Fibroblast of gingiva (primary cell): ENCODE measurements around the gene ALDH4A1.
"Not testable (repeated sequence)": the region's sequence is repeated elsewhere in the genome, so short reads cannot be mapped to it uniquely, and the experiment has no call there.

ENCODE experiments used
- DNase-seq: peaks from one replicate; pipeline ENCODE4 v3.0.0-alpha.2; 2011; ENCODE audit warnings: low read depth

The ALDH4A1 gene

GRCh38 chr1:18878538-18879214, 23.7 kb downstream of the ALDH4A1 start:
- no peak for DNase-seq

DNA sequence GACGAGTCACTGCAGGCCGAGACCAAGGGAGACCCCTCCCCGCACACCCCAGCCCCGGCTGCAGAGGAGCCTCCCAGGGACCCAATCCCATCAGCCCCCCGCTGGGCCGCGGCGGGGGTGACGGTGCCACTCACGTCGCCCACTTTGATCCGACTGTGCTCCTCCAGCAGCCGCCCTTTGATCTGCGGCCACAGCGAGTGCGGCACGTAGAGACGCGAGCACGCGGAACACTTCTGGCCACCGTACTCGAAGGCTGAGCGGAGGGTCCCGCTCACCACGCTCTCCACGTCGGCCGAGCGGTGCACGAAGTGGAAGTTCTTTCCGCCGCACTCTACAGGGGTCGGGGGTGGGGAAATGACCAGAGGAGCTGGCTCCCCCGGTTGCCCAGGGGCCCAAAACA, 25.1 kb downstream of the ALDH4A1 start:
- DNase-seq = no peak

GRCh38 chr1:18876210-18876609, 26.1 kb downstream of the ALDH4A1 start:
- no peak for DNase-seq

DNA sequence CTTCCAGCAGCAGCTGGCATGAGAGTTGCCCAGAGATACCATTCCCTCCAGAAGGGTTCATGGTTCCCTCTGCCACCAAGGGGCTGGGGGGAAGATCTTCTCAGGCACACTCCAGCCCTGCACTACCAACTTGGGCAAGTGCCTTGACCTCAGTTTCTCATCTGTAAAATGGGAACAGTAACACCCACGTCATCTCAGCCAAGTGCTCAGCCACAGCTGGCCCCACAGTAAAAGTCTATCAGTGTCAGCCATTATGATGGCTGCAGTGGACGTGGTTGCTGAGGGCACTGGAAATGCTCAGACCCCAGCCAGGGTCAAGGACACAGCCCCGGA, 26.6 kb downstream of the ALDH4A1 start:
- no peak for DNase-seq

- DNase-seq = peak; percentile 75
These were observed 27.1 kb downstream of the ALDH4A1 start for GRCh38 chr1:18875107-18875795.

DNA sequence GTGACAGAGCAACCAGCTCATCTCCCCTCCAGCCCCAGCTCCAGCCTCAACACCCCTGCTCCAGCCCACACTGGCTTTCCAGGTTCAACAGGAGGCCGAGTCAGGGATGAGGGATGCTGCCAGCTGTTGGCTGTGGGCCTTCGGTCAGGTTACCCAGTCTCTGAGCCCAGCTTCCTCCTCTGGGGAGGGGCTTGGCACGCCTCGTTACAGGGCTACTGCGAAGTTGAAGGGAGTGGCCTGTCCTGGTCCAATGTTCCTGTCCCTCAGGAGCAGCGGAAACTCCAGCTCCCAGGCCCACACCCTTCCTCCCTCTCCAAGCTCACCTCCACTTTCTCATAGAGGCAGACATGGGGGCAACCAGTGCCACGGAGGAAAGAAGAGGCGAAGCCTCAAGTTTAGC, 27.8 kb downstream of the ALDH4A1 start:
- no peak for DNase-seq

- DNase-seq = no peak
These were observed 28.3 kb downstream of the ALDH4A1 start for GRCh38 chr1:18874036-18874435.

DNA sequence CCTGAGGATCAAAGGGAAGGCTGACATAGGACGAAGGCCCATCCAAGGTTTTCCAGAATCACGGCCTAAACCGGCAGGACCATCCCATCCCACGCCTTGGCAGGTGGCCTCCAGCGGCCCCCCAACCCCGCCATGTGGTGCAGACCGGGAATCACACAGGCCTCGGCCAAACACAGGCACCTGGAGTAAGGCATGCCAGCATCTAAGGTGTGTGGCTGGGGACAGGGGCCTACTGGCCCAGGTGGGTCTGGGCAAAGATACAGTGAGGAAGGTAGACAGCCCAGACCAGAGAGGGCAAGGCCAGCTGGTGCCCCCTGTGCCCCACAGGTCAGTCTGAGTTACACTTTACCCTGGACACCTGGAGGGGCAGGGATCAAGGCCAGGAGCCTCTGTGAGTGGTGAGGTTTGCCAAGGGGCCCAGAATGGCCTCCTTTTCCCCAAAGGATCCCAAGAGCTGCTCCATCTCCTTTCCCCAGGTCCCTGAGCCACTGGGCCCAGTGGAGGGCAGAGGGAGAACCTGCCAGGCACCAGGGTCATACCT, 30.2 kb downstream of the ALDH4A1 start:
- DNase-seq = no peak

DNA sequence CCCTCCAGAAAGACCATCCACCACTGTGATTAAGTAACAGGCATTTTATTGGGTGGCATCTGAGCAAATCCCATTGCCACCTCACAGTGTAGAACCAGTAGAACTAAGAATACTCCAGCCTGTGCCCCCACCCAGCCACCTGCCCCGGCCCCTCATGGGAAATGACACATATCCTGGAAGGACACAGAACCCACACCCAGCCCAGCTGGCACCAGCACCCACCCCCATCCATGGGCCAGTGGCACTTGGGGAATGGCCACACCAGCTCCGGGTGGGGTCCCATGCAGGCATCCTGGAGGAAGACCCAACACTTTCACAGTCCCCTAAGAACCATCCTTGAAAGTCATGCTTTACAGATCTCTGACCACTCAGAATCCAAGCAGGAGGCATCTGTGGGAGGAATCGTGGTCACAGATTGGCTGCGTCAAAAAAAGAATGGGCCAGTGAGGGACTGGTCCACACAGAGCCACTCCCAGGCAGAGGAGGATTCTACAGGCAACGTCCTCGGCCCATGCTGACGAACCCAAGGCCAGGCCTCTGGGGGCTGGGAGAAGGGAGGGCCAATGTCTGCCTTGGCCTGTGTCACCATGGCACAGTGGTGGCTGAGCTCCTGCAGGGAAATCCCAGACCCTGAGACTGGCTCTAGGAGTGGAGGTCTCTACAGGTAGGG, 30.8 kb downstream of the ALDH4A1 start:
- no peak for DNase-seq

GRCh38 chr1:18870957-18871356, 31.4 kb downstream of the ALDH4A1 start:
- DNase-seq = no peak

- not testable (repeated sequence) for DNase-seq
These were observed 31.8 kb downstream of the ALDH4A1 start for GRCh38 chr1:18870595-18870865.

DNA sequence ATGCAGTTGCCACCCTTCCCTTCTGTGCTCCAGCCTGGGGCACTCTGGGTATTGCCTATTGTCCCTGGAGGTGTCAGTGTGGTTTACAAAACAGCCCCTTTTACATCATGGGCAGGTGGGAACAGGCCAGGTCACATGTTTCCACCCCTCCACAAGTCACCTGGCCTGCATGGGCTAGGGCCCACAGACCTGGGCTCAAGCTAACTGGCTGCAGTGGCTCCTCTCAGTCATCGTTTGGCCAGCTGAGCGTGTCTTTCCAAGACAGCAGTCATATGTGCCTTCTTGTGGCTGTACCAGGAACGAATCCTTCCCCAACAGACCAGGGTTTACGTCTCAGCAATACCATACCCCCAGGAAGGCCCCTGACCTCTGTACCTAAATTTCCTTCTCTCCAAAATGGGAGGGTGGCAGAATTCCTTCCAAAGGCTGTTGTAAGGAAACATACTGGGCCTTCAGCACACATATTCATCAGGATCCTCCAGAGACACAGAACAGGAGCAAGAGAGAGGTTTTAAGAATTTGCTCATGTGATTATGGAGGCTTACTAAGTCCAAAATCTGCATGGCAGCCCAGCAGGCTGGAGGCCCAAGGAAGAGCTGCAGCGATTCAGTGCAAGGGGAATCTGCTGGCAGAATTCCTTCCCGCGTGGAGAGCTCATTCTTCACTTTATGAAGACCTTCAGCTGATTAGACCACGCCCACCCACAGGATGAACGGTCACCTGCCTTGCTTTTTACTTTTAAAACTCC, 32.3 kb downstream of the ALDH4A1 start:
- DNase-seq = no peak

- DNase-seq = no peak
These were observed 33.4 kb downstream of the ALDH4A1 start for GRCh38 chr1:18868801-18869424.

GRCh38 chr1:18868354-18868753, 34.0 kb downstream of the ALDH4A1 start:
- DNase-seq = no peak

DNA sequence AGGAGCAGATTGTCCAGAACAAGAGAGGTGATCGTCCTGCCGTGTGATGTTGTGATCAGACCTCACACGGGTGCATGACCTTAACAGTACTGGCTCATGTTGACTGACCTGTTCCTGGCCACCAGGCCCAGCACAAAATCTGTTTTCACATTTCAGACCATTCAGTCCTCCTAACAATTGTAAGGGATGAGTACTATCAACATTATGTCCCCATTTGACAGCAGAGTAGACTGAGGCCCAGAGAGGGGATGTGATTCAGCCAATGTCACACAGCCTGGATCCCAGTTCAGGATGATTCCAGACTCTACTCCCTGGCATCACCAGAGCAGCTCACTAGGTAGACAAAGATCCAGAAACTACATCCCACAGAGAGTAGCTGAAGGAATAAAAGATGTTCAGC, 35.5 kb downstream of the ALDH4A1 start:
- DNase-seq = no peak

DNA sequence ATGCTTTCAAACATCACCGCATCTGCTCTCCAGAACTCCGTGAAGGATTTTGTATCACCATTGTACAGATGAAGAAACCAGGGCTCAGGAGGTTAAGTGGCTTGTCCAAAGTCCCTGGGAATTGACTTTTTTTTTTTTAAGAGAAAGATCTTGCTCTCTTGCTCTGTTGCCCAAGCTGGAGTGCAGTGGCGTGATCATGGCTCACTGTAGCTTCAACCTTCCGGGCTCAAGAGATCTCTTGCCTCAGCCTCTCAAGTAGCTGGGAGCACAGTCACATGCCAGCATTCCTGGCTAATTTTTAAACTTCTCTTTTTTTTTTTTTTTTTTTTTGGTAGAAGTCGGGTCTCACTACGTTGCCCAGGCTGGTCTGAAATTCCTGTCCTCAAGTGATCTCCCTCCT, 36.0 kb downstream of the ALDH4A1 start:
- DNase-seq = no peak

GRCh38 chr1:18865176-18865575, 37.2 kb downstream of the ALDH4A1 start:
- DNase-seq = no peak

- DNase-seq = no peak
These were observed 40.8 kb downstream of the ALDH4A1 start for GRCh38 chr1:18861590-18861989.

- no peak for DNase-seq
These were observed 41.3 kb downstream of the ALDH4A1 start for GRCh38 chr1:18861082-18861481.

DNA sequence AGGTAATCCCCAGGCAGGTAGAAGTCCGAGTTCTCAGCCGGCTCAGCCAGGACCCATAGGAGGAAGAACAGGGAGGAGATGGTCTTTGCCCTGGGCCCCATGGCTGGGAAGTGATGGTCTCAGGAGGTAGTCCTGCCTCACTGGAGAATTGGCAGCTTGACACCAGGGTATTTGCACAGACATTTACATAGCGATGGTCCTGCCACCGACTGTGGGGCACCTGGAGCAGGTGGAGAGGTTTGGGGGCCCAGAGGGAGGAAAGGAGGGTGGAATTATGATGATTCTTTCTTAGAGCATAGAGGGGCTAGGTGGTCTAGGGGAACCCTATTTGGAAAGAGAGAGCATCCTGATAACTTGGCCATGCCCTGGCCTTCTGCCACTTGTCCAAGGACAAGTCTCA, 42.8 kb downstream of the ALDH4A1 start, which contains the start of gene TAS1R2:
Gene TAS1R2, minus strand, starts transcription at position 101 of the 400 bp plus-strand sequence. Its CDS starts 0 bp downstream, at position 101.
- DNase-seq = no peak

- DNase-seq = no peak
These were observed 44.2 kb downstream of the ALDH4A1 start for GRCh38 chr1:18858070-18858688.

GRCh38 chr1:18856435-18856834, 45.9 kb downstream of the ALDH4A1 start:
- no peak for DNase-seq
